Parathyroid adenoma (tissue), 2 donors: ENCODE results near the gene ADGRE1.

Experiments used
- H2AFZ ChIP-seq: fragments of 300-600 bp; sonication (generic); one replicate; pipeline ENCODE4 v1.7.0; 2017; ENCODE audit warnings: antibody characterized with exemption, mild to moderate bottlenecking
- H3K27ac ChIP-seq: fragments of 300-600 bp; sonication (generic); one replicate; pipeline ENCODE4 v1.7.0; 2017
- H3K27me3 ChIP-seq: fragments of 300-600 bp; sonication (generic); one replicate; pipeline ENCODE4 v1.7.0; 2017; ENCODE audit warnings: low read length; ENCODE audit not compliant: control insufficient read depth, insufficient read depth
- H3K36me3 ChIP-seq: fragments of 300-600 bp; sonication (generic); one replicate; pipeline ENCODE4 v1.7.0; 2017; ENCODE audit warnings: low read length; ENCODE audit not compliant: control insufficient read depth, insufficient read depth
- H3K4me1 ChIP-seq: fragments of 300-600 bp; sonication (generic); one replicate; pipeline ENCODE4 v1.7.0; 2017; ENCODE audit warnings: control low read depth
- H3K4me2 ChIP-seq: fragments of 300-600 bp; sonication (generic); one replicate; pipeline ENCODE4 v1.7.0; 2017; ENCODE audit warnings: low read length
- H3K4me3 ChIP-seq: fragments of 300-600 bp; sonication (generic); one replicate; pipeline ENCODE4 v1.7.0; 2017; ENCODE audit warnings: low read depth, low read length
- H3K79me2 ChIP-seq: fragments of 300-600 bp; sonication (generic); one replicate; pipeline ENCODE4 v1.7.0; 2017; ENCODE audit warnings: control low read depth
- H3K9ac ChIP-seq: fragments of 300-600 bp; sonication (generic); one replicate; pipeline ENCODE4 v1.7.0; 2017; ENCODE audit warnings: mild to moderate bottlenecking
- H3K9me3 ChIP-seq: fragments of 300-600 bp; sonication (generic); one replicate; pipeline ENCODE4 v1.7.0; 2017; ENCODE audit warnings: low read length; ENCODE audit not compliant: control insufficient read depth
- CTCF ChIP-seq: fragments of 300-600 bp; sonication (generic); IDR thresholded peaks from one replicate; pipeline ENCODE4 v1.7.0; 2017; ENCODE audit warnings: antibody characterized with exemption, mild to moderate bottlenecking
- donor health status: primary hyperparathyroidism.

The ADGRE1 gene

GRCh38 chr19:6988257-6988656 lies 100.9 kb downstream of the ADGRE1 start:
- no peaks in the 10 kb centered on the region for H3K79me2 ChIP-seq
- no peaks in the 10 kb centered on the region for H3K9me3 ChIP-seq
- no peak overlapping the region for H3K9ac ChIP-seq
- no peaks in the 10 kb centered on the region for H3K36me3 ChIP-seq
- H3K27ac ChIP-seq: no peak overlapping the region
- no peaks in the 10 kb centered on the region for H3K27me3 ChIP-seq
- no peak overlapping the region for H3K4me3 ChIP-seq
- H3K4me2 ChIP-seq: no peak overlapping the region
- no peak overlapping the region for H2AFZ ChIP-seq
- no peaks in the 10 kb centered on the region for H3K4me1 ChIP-seq
- no peak for TF ChIP-seq CTCF
